KBM-7 (cell line): ENCODE data around the gene MAPRE2.

Source experiments
- DNase-seq: peaks from one replicate; pipeline ENCODE4 v3.0.0-alpha.2; 2015
- in situ Hi-C: fragments of 300-500 bp; cut with MboI; formaldehyde crosslinking; loops from 2 replicates; pipeline ENCODE4 v1.14.3; 2020; ENCODE audit warnings: low sequenced_read_pairs, low pct_unique_long_range_greater_than_20kb, mixed read lengths

MAPRE2 gene

DNA sequence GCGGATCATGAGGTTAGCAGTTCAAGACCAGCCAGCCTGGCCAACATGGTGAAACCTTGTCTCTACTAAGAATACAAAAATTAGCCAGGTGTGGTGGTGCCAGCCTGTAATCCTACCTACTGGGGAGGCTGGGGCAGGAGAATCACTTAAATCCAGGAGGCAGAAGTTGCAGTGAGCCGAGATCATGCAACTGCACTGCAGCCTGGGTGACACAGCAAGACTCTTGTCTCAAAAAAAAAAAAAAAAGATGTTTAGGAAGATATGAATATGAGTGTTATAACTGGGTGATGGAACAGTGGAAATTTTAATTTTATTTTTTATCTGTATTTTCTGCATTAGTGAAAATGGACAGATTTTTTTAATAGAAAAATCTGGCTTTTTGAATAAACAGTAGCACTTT, 14.5 kb downstream of the MAPRE2 start:
- DNase-seq, result no peak
- in situ Hi-C loops, result no loop called here

GRCh38 chr18:35059280-35059927, 18.2 kb downstream of the MAPRE2 start:
- in situ Hi-C loops, result no loop called here

DNA sequence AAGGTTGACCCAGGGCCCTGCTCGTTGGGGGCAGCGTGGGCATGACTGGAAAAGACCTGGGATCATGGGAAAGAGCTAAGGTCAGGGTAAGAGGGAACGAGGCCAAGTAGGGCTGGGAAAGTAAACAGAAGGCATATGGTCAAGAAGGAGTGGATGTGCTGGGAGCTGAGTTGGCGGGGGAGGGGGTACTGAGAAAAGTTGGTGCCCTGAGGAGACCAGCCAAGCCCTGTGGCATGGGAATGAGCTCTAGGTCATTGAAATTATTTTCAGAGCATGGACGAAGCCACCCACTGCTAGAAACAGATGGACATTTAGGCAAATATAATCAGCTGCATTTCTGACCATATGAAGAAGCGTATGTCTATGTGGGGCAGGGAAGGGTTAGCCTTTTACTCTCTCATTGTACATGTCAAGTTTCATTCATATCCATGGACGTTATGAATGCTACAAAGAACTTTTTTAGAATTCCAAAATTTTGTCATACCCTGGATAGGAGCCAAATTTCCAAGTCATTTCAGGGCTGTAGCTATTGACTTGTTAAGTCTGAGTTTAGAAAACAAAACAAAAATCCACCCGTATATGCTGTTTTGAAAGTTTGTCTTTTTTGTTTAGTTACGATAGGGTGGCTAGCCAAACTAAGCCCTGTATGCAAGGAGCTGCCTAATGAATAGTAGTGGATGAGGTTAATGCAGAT, 19.1 kb downstream of the MAPRE2 start:
- in situ Hi-C loops, result no loop called here
- DNase-seq, result no peak

More at GRCh38 chr18:35059280-35059927, 18.2 kb downstream of the MAPRE2 start:
- DNase-seq, result no peak

DNA sequence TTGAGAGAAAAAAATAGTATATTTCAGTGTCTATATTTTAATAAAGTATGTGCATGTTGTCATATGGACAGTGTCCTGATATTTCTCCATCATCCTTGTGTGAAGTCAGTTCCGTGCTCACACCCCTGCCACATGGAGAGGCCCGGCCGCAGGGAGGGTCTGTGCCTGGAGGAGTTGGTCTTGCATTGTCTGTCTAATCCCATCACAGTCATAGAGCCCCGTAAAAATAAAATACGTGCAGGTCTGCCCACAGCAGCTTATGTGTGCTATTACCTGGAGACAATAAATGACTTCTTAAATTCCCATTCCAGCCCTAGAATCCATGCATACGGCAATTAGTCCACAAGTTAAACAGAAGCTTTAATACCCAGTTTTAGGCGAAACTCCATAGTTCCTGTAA, 20.1 kb downstream of the MAPRE2 start:
- no peak for DNase-seq
- in situ Hi-C loops, result no loop called here

- no peak for DNase-seq
- in situ Hi-C loops, result no loop called here
Measured at GRCh38 chr18:35061804-35062203, 20.6 kb downstream of the MAPRE2 start.

DNA sequence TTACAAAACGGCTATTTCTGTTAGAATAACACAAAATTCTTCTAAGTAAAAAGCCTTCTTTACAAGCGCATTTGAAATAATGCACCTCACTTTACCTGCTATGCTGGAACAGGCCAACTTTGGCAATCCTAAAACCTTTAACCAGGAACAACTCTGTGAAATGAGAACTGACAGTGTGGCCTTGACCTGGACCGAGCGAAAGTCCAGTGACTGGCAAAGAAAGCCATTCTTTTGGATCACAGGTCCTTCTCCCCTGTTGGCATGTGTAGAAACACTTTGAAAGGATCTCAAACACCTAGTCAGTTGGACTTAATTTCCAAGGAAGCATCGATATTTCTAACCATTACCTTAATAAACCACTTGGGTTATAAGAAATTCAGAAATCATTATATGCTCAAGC, 21.2 kb downstream of the MAPRE2 start:
- DNase-seq, result no peak
- in situ Hi-C loops, result no loop called here

GRCh38 chr18:35063875-35064690, 22.9 kb downstream of the MAPRE2 start:
- in situ Hi-C loops, result no loop called here
- DNase-seq, result no peak

- no peak for DNase-seq
- in situ Hi-C loops, result no loop called here
Measured at GRCh38 chr18:35067454-35067853, 26.2 kb downstream of the MAPRE2 start.

GRCh38 chr18:35071819-35072247, 30.6 kb downstream of the MAPRE2 start:
- no peak for DNase-seq
- in situ Hi-C loops, result no loop called here

DNA sequence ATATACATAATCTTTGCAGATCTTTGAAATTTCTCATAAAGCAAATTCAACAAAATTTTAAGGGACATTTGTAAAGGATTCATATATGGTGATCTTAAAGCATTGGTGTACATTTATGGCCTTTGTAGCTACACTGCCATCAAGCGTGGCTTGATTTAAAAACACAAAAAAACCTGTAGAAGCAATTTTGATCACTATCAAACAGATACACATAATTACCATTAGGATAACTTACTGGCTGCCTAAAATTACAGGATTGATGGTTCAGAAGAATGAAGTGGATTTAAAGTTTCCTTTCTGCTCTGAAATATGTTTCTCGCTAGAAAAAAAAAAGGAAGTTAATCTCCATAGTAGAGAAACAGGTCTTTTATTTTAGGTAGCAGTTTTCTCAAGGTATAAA, 31.4 kb downstream of the MAPRE2 start:
- DNase-seq, result peak; percentile 29
- in situ Hi-C loops, result no loop called here

DNA sequence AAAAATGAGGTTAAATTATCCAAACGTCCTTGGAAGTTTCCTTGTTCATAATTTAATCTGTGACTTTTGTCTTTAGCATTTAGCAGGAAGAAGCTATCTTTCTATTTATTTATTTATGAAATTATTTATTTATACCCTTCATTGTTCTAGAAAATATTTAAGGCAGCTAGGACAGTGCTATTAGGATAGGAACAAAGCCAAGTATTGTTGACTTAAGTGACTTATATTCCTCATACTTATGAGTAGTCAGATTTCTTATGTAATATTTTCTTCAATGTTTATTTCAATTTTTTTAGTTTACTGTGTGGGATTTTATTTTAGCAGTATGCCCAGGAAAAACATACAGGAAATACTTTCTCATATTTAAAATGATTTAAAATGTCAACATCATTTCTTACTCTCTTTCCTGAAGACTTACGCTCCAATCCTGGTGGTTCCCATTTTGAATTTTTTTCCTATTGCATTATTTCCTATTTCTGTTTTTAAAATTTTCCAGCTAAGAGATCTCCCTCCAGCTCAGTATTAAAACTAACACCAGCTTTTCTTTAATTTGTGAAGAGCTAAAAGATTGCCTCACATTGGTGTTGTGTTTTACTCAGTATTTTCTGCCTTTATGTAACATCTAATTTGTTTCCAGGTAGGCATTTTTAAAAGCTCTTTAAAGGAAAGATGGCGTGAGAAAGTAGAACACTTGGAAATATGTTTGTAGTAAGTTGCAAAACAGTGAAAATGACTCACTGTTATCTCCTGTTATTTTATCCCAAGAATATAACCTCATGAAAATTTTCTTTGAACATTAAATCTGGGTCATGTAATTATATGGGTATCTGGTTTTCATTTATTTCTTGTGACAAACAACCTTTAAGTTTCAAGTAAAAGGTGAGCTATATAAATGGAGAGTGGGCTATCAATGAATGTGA, 32.2 kb downstream of the MAPRE2 start:
- in situ Hi-C loops, result no loop called here
- DNase-seq, result no peak

DNA sequence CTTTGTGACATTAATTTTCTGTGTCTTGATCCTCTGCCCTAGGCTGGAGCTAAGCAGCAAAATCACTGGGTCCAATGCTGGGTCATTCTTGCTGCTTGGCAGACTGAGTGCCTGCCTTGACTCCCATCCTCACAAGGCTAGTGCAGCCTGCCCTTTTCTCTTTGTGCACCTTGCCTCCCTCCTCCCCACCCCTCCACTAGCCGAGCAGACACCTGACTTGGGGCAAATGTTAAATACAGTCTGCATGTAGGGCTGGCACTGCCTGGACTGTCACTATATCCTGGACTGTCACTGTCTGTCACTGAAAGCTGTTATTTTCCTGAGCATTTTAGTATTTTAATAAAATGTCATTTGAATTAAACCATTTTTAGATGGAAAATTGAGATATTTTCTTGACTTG, 33.4 kb downstream of the MAPRE2 start:
- no peak for DNase-seq
- in situ Hi-C loops, result no loop called here

GRCh38 chr18:35075132-35075531, 33.9 kb downstream of the MAPRE2 start:
- DNase-seq, result no peak
- in situ Hi-C loops, result no loop called here

DNA sequence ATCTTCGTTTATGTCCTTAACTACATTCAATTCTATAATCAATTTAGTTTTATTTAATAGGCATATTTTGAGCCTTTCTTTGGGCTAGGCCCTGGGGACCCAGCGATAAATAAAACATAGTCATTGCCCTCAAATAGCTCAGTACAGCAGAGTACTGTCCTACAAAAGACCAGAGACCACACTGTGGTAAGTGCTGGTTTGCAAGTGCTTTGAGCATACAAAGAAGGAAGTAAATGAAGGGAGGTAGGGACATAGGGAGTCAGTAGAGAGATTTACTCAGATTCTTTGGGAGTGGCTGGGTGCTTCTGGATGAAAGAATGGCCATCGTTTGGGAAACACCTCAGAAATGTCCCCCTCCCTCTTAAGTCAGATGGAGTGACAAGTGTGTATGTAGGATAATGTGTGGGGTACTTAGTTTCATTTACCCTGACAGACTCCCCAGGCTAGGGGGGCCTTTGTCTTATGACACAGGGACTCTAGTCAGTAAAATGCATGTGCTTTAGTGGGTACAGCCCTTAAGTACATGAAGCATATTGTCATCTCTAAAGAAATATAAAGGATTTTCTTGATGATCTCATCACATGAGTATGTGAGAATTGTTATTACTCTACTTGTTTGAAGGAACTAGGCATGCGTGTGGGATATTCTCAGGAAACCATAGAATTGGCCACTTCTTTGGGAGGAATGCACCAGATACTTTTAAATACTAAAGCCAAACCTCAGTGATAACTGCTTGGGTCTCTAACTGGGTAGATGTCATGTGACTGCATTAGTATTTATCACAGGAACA, 35.1 kb downstream of the MAPRE2 start:
- in situ Hi-C loops, result no loop called here
- DNase-seq, result no peak

- in situ Hi-C loops, result no loop called here
Measured at GRCh38 chr18:35077937-35078336, 36.7 kb downstream of the MAPRE2 start.

GRCh38 chr18:35080058-35080457, 38.8 kb downstream of the MAPRE2 start:
- DNase-seq, result no peak
- in situ Hi-C loops, result no loop called here

More at GRCh38 chr18:35077937-35078336, 36.7 kb downstream of the MAPRE2 start:
- DNase-seq, result no peak

DNA sequence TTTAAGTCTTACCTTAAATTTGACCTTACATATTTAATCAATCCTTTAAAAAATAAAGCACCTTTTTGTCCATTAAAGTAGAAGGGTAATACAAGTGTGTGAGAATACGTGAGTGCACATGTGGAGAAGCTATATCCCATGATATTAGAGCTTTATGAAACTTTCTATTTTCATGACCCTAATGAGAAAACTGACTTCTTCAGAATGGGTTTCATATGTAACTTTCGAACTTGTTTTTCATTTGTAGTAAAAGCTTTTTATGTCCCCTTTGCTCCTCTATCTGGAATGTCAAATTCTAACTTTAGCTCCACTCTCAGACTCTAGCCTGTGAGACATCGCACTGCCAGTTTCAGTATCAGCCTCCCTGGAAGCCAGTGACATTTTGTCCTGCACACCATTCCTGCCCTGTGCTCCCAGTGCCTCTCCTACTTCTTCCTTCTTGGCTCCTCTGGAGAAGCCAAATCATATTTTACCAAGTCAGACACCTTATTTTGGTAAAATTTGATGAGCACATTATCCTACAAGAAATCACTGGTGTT, 42.0 kb downstream of the MAPRE2 start:
- in situ Hi-C loops, result no loop called here
- no peak for DNase-seq
